Lung (tissue), 12 donors: ENCODE data around the gene FOXO1. TPM values are rescaled to one million over a fixed set of nuclear protein-coding genes. Genes with fewer than 3 reads are reported as not detected.

Experiments used
- ATAC-seq: fragments of 200-7000 bp; cut with Tn5 transposase; one replicate; pipeline ENCODE4 v1.9.1; 2020; ENCODE audit warnings: moderate number of reproducible peaks; ENCODE audit not compliant: insufficient read depth, low FRiP score
- DNase-seq, 3 donors: peaks; one replicate each; pipeline ENCODE4 v3.0.0-alpha.2; 2013 to 2017
- H3K27ac ChIP-seq, 2 donors: one replicate each; pipeline ENCODE4 v1.5.1; 2013; ENCODE audit warnings: mild to moderate bottlenecking in 2 of 2, moderate library complexity in 2 of 2, control low read depth in 1 of 2, inconsistent platforms in 1 of 2, low read depth in 1 of 2, low read length in 1 of 2
- H3K27me3 ChIP-seq, 3 donors: one replicate each; pipeline ENCODE4 v1.5.1; 2013; ENCODE audit warnings: low read length in 2 of 3; ENCODE audit not compliant: control insufficient read depth in 3 of 3, insufficient read depth in 3 of 3
- H3K36me3 ChIP-seq, 4 donors: one replicate each; pipeline ENCODE4 v1.5.1; 2013; ENCODE audit warnings: low read length in 4 of 4, mild to moderate bottlenecking in 1 of 4, moderate library complexity in 1 of 4; ENCODE audit not compliant: control insufficient read depth in 4 of 4, insufficient read depth in 4 of 4
- H3K4me1 ChIP-seq, 5 donors: one replicate each; pipeline ENCODE4 v1.5.1; 2013; ENCODE audit warnings: low read length in 5 of 5, mild to moderate bottlenecking in 2 of 5, moderate library complexity in 1 of 5; ENCODE audit not compliant: control insufficient read depth in 5 of 5, insufficient read depth in 5 of 5
- H3K4me3 ChIP-seq: one replicate; pipeline ENCODE4 v1.5.1; 2013; ENCODE audit warnings: mild to moderate bottlenecking, control low read depth, moderate library complexity
- H3K9ac ChIP-seq, 2 donors: one replicate each; pipeline ENCODE4 v1.5.1; 2013; ENCODE audit warnings: low read length in 2 of 2, control low read depth in 1 of 2; ENCODE audit not compliant: insufficient read depth in 1 of 2
- H3K9me3 ChIP-seq, 4 donors: one replicate each; pipeline ENCODE4 v1.5.1; 2013; ENCODE audit warnings: low read length in 3 of 4, mild to moderate bottlenecking in 1 of 4, moderate library complexity in 1 of 4; ENCODE audit not compliant: control insufficient read depth in 4 of 4, insufficient read depth in 3 of 4
- CTCF ChIP-seq: IDR thresholded peaks from 2 replicates; pipeline ENCODE4 v1.5.1; 2012; ENCODE audit warnings: mild to moderate bottlenecking; ENCODE audit errors: control extremely low read depth, extremely low read depth
- WGBS, 2 donors: extraction: QIAGEN DNeasy Blood & Tissue Kit; methylation state at CpG; one replicate each; pipeline ENCODE4 v1.1.7; 2013; 5-methylcytosine and 5-hydroxymethylcytosine counted together
- polyA plus RNA-seq, 2 donors: library from polyadenylated mRNA; stranded (reverse); fragments of 200-250 nt; gene quantifications; one replicate each; pipeline ENCODE4 v1.2.1, GENCODE V29; 2013
- total RNA-seq, 2 donors: library from RNA; depleted of rRNA in 1 of 2; stranded (reverse); fragments of >200 nt in 1 of 2; gene quantifications; one replicate each; pipeline ENCODE4 v1.2.1, GENCODE V29; 2014 to 2021
- donor health status: control.
- donor health status: control.
- donor health status: Bipolar disorder and iron deficiency.
- donor health status: healthy.
- donor health status: DM: yes; HTN: yes; CAD: no.

Gene FOXO1
- total and polyA plus RNA-seq, 4 donors = 4.1 to 37.1 (median 21.3) TPM

DNA sequence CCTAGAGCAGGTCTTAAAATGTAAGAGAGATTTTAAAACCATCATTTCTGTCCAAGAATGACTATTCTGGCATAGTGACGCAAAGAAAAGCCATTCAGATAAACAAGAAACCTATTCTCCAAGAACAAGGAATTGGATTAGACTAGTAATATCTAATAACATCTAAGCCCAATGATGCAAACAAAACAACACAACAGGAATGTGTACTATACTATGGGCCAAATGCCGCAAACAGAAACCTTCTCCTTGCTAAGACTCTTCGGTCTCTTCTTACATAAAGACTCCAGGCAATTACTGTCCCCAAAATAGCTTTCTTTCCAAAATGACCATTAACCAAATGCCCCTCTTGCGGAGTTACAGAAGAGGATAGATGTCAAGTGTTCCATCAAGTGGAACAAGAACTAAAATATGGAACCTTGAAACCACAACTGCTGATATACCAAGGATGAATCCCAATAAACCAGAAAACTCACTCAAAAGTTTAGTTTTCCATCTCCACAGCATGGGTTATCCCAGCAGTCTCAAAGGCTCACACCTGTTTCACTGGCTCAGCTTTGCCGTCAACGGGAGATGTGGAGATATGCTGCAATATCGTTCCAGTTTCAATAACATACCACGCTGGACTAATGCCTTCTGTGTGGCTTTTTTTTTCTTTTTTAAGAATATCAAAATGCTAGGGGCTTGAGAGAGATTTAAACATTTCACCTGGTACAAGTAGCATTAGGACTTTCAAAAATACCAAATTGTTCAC is 76.2 kb downstream of the FOXO1 start:
- H3K9ac ChIP-seq = no peak overlapping the region
- H3K27me3 ChIP-seq = no peaks in the 10 kb centered on the region
- peak overlapping the region; percentile 60 to 65 for H3K27ac ChIP-seq
- 84 to 90% methylated on average over 8 of the region's 8 CpGs for WGBS, 2 donors
- H3K4me3 ChIP-seq = no peak overlapping the region
- ATAC-seq (no peak), DNase-seq (no peak)
- no peaks in the 10 kb centered on the region for H3K9me3 ChIP-seq
- peaks cover 2 to 58% (median 20%) of the 10 kb centered on the region in 5 donors for H3K4me1 ChIP-seq
- H3K36me3 ChIP-seq = no peaks in the 10 kb centered on the region
- TF ChIP-seq CTCF = no peak

DNA sequence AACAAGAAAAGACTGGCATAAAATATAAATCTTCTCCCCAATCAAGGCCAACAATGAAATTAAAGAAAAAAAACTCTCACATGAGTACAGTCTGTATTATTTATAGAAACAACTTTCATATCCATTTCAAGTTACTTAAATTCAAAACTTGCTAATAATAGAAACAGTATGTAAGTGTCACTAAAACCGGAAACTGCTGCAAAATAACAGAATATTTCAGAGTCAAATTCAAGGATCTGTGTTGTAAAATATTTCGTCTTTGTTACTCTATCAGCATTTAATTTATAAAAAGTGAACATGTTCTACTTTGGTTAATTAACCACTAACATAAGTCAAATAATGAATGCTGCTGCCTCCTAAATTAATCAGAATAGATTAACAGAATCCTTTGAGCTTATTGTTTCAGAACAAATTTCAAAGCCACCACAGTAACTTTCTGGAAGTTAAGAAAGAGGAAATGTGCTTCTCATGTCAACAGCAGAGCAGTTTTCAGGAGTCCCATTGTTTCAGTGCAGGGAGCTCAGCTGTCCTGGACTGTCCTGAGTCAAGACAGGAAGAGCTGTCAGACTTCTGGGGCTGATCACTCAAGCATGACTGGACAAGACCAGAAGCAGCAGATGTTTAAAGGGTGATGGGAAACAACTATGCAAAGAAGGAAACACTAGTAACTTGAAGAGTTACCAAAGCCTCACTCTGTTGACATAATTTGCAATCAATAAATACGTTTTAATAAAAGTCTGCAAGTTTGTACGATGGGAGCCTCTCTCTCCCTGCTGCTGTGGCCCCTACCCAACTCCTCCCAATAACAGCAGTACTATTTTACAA is 76.9 kb downstream of the FOXO1 start:
- H3K27ac ChIP-seq = peak overlapping the region; percentile 60 to 65
- peaks cover 5 to 61% (median 20%) of the 10 kb centered on the region in 5 donors for H3K4me1 ChIP-seq
- peak; percentile 66 for ATAC-seq
- no peaks in the 10 kb centered on the region for H3K27me3 ChIP-seq
- DNase-seq = peak in 2 of 3 donors; percentile 59 to 74
- H3K36me3 ChIP-seq = no peaks in the 10 kb centered on the region
- TF ChIP-seq CTCF = no peak
- WGBS, 2 donors = 9 to 19% methylated on average over 4 of the region's 4 CpGs
- no peak overlapping the region for H3K4me3 ChIP-seq
- H3K9me3 ChIP-seq = no peaks in the 10 kb centered on the region
- H3K9ac ChIP-seq = peak overlapping the region in 1 of 2 donors; percentile 42

GRCh38 chr13:40588101-40588500 is 78.3 kb downstream of the FOXO1 start:
- H3K36me3 ChIP-seq = no peaks in the 10 kb centered on the region
- H3K4me3 ChIP-seq = no peak overlapping the region
- H3K27ac ChIP-seq = no peak overlapping the region
- DNase-seq = no peak
- no peak for ATAC-seq
- H3K9me3 ChIP-seq = peaks cover 0 to 2% (median 0%) of the 10 kb centered on the region in 4 donors
- peaks cover 5 to 61% (median 20%) of the 10 kb centered on the region in 5 donors for H3K4me1 ChIP-seq
- 91 to 94% methylated on average over 2 of the region's 2 CpGs for WGBS, 2 donors
- H3K27me3 ChIP-seq = no peaks in the 10 kb centered on the region
- no peak for TF ChIP-seq CTCF
- H3K9ac ChIP-seq = no peak overlapping the region
